Caco-2 (cell line): ENCODE results near the gene NPW. TPM values are rescaled to one million over a fixed set of nuclear protein-coding genes. Genes with fewer than 3 reads are reported as not detected.

ENCODE experiments used
- BruUV-seq: library from RNA; stranded (reverse); fragments of 400-500 nt; replicated peaks from 2 replicates; lab custom pipeline; 2021; lab: Mats Ljungman, UMichigan
- CTCF ChIA-PET: fragments of 300-600 bp; sonication (Branson Sonifier 250); formaldehyde crosslinking; loops from one replicate; lab custom pipeline; 2022; ENCODE audit warnings: antibody characterized with exemption; lab: Charles Lee
- POLR2A ChIA-PET: fragments of 300-600 bp; sonication (Branson Sonifier 250); formaldehyde crosslinking; loops from one replicate; lab custom pipeline; 2022; ENCODE audit warnings: antibody characterized with exemption; lab: Charles Lee
- DNase-seq, 2 experiments: peaks; one replicate each; pipeline versions ENCODE4 v3.0.0 to v3.0.0-alpha.2; 2020 to 2022
- H3K27me3 ChIP-seq: replicated peaks from 2 replicates; pipeline ENCODE4 v1.6.0; 2011; ENCODE audit warnings: low read length; ENCODE audit not compliant: control insufficient read depth, insufficient read depth
- H3K36me3 ChIP-seq: 2 replicates; pipeline ENCODE4 v1.5.1; 2011; ENCODE audit warnings: low read length; ENCODE audit not compliant: control insufficient read depth, insufficient read depth
- H3K4me1 ChIP-seq: fragments of 250-450 bp; sonication (Bioruptor Pico); 2 replicates; pipeline ENCODE4 v1.5.1; 2020; ENCODE audit warnings: mild to moderate bottlenecking
- H3K4me3 ChIP-seq: 2 replicates; pipeline ENCODE4 v1.5.1; 2011; ENCODE audit warnings: low read depth, mild to moderate bottlenecking, control low read depth, low read length
- H3K9me3 ChIP-seq: fragments of 250-450 bp; sonication (Bioruptor Pico); 2 replicates; pipeline ENCODE4 v1.5.1; 2020; ENCODE audit warnings: mild to moderate bottlenecking, moderate library complexity
- H3K27ac Mint-ChIP-seq: one replicate; pipeline ENCODE4 v1.8.0; 2022; ENCODE audit warnings: mixed read lengths; ENCODE audit not compliant: unreplicated experiment
- H3K27me3 Mint-ChIP-seq: one replicate; pipeline ENCODE4 v1.8.0; 2022; ENCODE audit warnings: mixed read lengths; ENCODE audit not compliant: insufficient read depth, unreplicated experiment
- H3K36me3 Mint-ChIP-seq: one replicate; pipeline ENCODE4 v1.8.0; 2022; ENCODE audit warnings: mild to moderate bottlenecking, mixed read lengths; ENCODE audit not compliant: insufficient read depth, unreplicated experiment
- H3K4me1 Mint-ChIP-seq: one replicate; pipeline ENCODE4 v1.8.0; 2022; ENCODE audit warnings: low read depth, mixed read lengths; ENCODE audit not compliant: unreplicated experiment
- H3K4me3 Mint-ChIP-seq: one replicate; pipeline ENCODE4 v1.8.0; 2022; ENCODE audit warnings: mild to moderate bottlenecking, moderate library complexity, mixed read lengths; ENCODE audit not compliant: unreplicated experiment
- H3K9me3 Mint-ChIP-seq: one replicate; pipeline ENCODE4 v1.8.0; 2022; ENCODE audit warnings: mixed read lengths; ENCODE audit not compliant: unreplicated experiment
- intact Hi-C: fragments of 100-400 bp; cut with micrococcal nuclease; formaldehyde crosslinking; loops from one replicate; pipeline ENCODE4 v1.10.0; 2022; ENCODE audit not compliant: unreplicated experiment
- total RNA-seq: library from RNA; stranded (reverse); gene quantifications from 2 replicates; pipeline ENCODE4 v1.2.3, GENCODE V29; 2022
- TF ChIP-seq, protein P1 (sequence below), 2 experiments: fragments of 200-600 bp in 1 of 2; IDR thresholded peaks; 1 replicate in 1 of 2; 2 replicates in 1 of 2; pipeline versions ENCODE4 v1.5.1 to v1.8.0; 2011 to 2022; ENCODE audit warnings: antibody characterized with exemption in 1 of 2, control low read depth in 1 of 2, inconsistent platforms in 1 of 2, low read depth in 1 of 2, low read length in 1 of 2, mild to moderate bottlenecking in 1 of 2, moderate library complexity in 1 of 2; ENCODE audit not compliant: insufficient read depth in 1 of 2, severe bottlenecking in 1 of 2, unreplicated experiment in 1 of 2

NPW gene
- total RNA-seq, 1 experiment from 2014 or later = 6.1 TPM

DNA sequence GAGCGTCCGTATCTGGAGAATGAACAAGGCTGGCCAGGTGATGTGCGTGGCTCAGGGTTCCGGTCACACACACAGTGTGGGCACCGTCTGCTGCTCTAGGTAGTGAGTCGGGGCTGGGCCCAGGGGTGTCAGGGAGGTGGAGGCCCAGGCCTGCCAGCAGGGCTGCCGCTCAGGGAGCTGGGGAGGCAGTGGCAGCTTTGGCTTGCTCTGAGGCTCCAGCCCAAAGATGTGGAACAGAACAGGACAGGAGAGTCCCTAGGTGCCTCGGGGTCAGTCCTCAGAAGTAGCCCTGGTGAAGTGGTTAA, 43.4 kb upstream of the NPW start:
- H3K4me3 ChIP-seq = no peak overlapping the region
- no peaks in the 10 kb centered on the region; the same call in 1 of the 2 replicates for H3K36me3 ChIP-seq
- Mint-ChIP-seq H3K36me3 (peaks cover 34% of the 10 kb centered on the region), H3K9me3 (no peaks in the 10 kb centered on the region), H3K4me1 (peaks cover 9% of the 10 kb centered on the region), H3K27me3 (no peaks in the 10 kb centered on the region), H3K27ac (no peak overlapping the region), H3K4me3 (no peak overlapping the region)
- ChIA-PET POLR2A (no interaction called here), CTCF (no interaction called here)
- TF ChIP-seq, protein P1, sequence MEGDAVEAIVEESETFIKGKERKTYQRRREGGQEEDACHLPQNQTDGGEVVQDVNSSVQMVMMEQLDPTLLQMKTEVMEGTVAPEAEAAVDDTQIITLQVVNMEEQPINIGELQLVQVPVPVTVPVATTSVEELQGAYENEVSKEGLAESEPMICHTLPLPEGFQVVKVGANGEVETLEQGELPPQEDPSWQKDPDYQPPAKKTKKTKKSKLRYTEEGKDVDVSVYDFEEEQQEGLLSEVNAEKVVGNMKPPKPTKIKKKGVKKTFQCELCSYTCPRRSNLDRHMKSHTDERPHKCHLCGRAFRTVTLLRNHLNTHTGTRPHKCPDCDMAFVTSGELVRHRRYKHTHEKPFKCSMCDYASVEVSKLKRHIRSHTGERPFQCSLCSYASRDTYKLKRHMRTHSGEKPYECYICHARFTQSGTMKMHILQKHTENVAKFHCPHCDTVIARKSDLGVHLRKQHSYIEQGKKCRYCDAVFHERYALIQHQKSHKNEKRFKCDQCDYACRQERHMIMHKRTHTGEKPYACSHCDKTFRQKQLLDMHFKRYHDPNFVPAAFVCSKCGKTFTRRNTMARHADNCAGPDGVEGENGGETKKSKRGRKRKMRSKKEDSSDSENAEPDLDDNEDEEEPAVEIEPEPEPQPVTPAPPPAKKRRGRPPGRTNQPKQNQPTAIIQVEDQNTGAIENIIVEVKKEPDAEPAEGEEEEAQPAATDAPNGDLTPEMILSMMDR (IDR thresholded peaks at IDR 0.05; ENCODE audit: insufficient read depth in 1 of 2, low read depth in 1 of 2, low read length in 1 of 2, severe bottlenecking in 1 of 2, unreplicated experiment in 1 of 2) = no peak
- H3K4me1 ChIP-seq = no peaks in the 10 kb centered on the region
- DNase-seq = no peak
- no peaks in the 10 kb centered on the region for H3K27me3 ChIP-seq
- no TSS peak for BruUV-seq
- no peaks in the 10 kb centered on the region for H3K9me3 ChIP-seq
- intact Hi-C loops = no loop called here

- no peaks in the 10 kb centered on the region for H3K9me3 Mint-ChIP-seq
- no peak overlapping the region for H3K27ac Mint-ChIP-seq
- no peak overlapping the region for H3K4me3 Mint-ChIP-seq
- H3K36me3 ChIP-seq = no peaks in the 10 kb centered on the region; the same call in 1 of the 2 replicates
- POLR2A ChIA-PET = no interaction called here
- peaks cover 28% of the 10 kb centered on the region for H3K36me3 Mint-ChIP-seq
- no peaks in the 10 kb centered on the region for H3K27me3 ChIP-seq
- no peaks in the 10 kb centered on the region for H3K27me3 Mint-ChIP-seq
- TF ChIP-seq, protein P1 (IDR thresholded peaks at IDR 0.05; ENCODE audit: insufficient read depth in 1 of 2, low read depth in 1 of 2, low read length in 1 of 2, severe bottlenecking in 1 of 2, unreplicated experiment in 1 of 2) = no peak
- no TSS peak for BruUV-seq
- peaks cover 9% of the 10 kb centered on the region for H3K4me1 Mint-ChIP-seq
- no peak overlapping the region for H3K4me3 ChIP-seq
- no peak for DNase-seq
- intact Hi-C loops = no loop called here
- H3K9me3 ChIP-seq = no peaks in the 10 kb centered on the region
- no peaks in the 10 kb centered on the region for H3K4me1 ChIP-seq
- CTCF ChIA-PET = no interaction called here
Observed at GRCh38 chr16:1976951-1977874, 42.4 kb upstream of the NPW start.

GRCh38 chr16:1977875-1978268, 41.7 kb upstream of the NPW start:
- no peak for DNase-seq
- POLR2A ChIA-PET = no interaction called here
- intact Hi-C loops = no loop called here
- H3K4me3 ChIP-seq = no peak overlapping the region
- TF ChIP-seq, protein P1 (IDR thresholded peaks at IDR 0.05; ENCODE audit: insufficient read depth in 1 of 2, low read depth in 1 of 2, low read length in 1 of 2, severe bottlenecking in 1 of 2, unreplicated experiment in 1 of 2) = no peak
- Mint-ChIP-seq H3K27me3 (no peaks in the 10 kb centered on the region), H3K4me1 (peaks cover 6% of the 10 kb centered on the region), H3K9me3 (no peaks in the 10 kb centered on the region), H3K36me3 (peaks cover 29% of the 10 kb centered on the region), H3K4me3 (no peak overlapping the region), H3K27ac (no peak overlapping the region)
- H3K9me3 ChIP-seq = no peaks in the 10 kb centered on the region
- CTCF ChIA-PET = no interaction called here
- no peaks in the 10 kb centered on the region for H3K4me1 ChIP-seq
- H3K36me3 ChIP-seq = no peaks in the 10 kb centered on the region; the same call in 1 of the 2 replicates
- BruUV-seq = no TSS peak
- H3K27me3 ChIP-seq = no peaks in the 10 kb centered on the region
